ENCODE results near the gene MAP3K10.

GRCh38 chr19:40249201-40249600, 58.0 kb downstream of the MAP3K10 start:
- TF ChIP-seq CTCF (IDR thresholded peaks at IDR 0.05; ENCODE audit: low read depth, low read length) (no peak), POLR2A (IDR thresholded peaks at IDR 0.05; ENCODE audit: extremely low read depth, insufficient read length) (no peak), MAX (IDR thresholded peaks at IDR 0.05; ENCODE audit: low read depth, low read length) (no peak)

Data from NB4 (cell line).